NCI-H345 treated with DMSO at 0.1 percent for 48 hours (cell line): ENCODE data around the gene ESPL1.

Experiments used
- DNase-seq: peaks from one replicate; lab custom pipeline; 2025; ENCODE audit not compliant: unreplicated experiment; lab: John Stamatoyannopoulos, UW

Gene ESPL1

DNA sequence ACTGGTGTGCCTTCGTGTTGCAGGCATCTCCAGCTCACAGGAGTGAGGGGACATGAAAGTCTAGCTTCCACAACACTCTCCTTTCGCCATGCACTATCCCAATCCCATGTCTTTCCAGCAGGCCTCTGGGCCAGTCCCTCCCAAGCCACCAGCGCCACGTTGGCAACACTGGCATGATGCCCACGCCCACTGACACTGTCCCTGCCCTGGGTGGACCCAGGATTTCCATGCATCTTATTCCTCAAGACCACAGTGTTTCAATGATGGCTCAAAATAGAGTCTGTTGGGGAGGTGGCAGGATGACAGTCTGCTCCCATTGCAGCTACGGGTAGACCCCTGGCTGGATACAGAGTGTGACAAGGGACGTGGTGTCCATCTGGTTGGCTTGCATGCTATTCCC, 65.7 kb downstream of the ESPL1 start:
- DNase-seq: no peak

DNA sequence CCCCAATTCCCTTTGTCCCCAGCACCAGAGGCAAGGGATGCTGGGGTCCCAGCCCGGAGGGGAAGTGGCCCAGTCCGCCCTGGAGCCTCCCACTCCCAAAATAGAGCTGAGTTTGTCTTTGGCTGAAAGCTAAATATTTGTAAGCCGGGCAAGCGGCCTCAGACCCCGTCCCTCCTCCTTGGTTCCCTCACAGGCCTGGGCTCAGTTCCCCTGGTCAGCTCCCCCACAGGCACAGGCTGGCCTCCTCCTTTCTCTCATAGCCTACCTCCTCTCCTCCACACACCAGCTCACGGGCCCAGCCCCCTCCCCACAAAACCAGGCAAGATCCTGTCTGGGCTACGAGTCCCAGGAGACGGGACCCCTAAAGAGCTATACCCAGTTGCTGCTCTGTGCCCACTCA, 66.7 kb downstream of the ESPL1 start:
- DNase-seq: no peak

DNA sequence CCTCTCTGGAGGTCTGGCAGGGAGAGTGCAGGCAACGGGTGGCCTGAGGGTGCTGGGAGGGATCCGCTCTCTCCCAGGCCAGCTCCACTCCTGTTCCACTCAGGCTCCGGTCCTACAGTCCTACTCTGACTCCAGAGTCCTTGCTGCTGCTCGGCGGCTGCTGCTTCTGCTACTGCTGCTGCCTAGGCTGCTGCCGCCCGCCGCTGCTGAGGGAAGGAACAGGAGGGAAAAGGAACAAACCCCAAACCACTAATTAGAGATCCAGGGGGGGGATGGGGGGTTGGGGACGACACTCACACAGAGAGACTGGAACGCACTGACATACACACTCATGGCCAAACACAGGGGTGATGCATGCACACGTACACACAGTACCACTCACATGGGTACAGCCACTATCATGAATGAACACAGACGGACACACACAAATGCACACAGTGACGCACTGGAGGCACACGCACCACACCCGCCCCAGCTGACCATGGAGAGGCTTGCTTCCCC, 68.1 kb downstream of the ESPL1 start, which contains the start of gene SP7:
TSS of gene SP7 (minus strand) at position 174 of the 501 bp plus-strand sequence. CDS start 708 bp downstream, outside the sequence.
- DNase-seq: no peak

DNA sequence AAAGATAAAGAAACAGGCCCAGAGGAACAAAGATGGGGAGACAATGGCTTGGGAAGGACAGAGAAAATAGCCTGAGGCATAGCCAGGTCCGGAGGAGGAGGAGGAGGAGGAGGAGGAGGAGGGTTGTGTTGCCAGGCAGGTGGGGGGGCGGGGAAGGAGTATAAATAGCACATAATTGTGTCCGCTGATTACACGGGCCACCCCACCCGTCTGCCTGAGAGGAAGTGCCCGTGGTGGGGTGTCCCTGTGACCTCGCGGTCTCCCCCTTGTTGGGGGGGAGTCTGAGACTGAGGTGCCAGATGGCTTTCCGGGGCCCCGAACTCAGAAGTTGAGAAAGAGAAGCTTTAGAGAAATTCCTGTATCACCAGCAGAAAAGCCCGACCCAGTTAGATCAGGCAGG, 69.9 kb downstream of the ESPL1 start:
- no peak for DNase-seq

DNA sequence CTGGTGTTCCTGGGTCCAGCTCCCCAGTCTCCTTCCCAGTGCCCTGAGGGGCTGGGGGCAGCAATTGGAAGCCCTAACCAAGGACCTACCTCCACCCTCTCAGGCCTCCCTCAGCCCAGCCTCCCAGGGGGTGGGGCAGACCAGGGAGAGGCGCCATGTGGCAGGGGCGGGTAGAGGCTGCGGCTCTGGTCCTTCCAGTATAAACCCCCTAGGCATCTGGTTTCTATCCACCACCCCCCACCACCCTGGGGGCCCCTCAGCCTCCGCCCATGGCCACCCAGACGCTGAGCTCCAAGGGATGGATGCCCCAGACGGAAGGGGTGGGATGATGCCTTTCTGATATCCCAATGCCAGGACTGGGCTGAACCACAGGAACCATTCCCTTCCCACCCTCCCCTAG, 70.8 kb downstream of the ESPL1 start:
- DNase-seq: no peak

DNA sequence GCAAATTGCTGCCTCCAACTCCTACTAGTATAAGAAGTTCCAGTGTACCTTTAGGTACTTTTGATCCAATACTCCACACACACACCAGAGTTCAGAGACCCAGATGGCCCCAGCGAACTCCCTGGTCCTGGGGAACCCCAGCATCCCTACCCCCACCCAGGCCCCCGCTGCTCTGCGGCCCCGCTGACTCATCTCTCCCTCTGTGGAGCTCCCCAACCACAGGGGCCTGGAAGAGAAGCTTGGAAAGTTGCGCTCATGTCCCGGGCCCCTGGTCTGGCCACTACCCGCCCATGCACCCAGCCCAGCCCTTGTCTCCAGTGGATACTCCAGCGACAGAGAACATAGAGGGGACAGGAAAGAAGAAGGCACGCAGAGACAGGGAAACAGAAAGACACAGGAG, 72.3 kb downstream of the ESPL1 start:
- no peak for DNase-seq
